Liver (tissue), 9 donors: Measurements from ENCODE around the gene TEDC2. TPM values are rescaled to one million over a fixed set of nuclear protein-coding genes. Genes with fewer than 3 reads are reported as not detected.

ENCODE experiments used
- DNase-seq: peaks from one replicate; pipeline ENCODE4 v3.0.0-alpha.2; 2017; ENCODE audit warnings: low spot score
- H3K27ac ChIP-seq, 2 donors: one replicate each; pipeline ENCODE4 v1.7.0; 2013; ENCODE audit warnings: inconsistent platforms in 2 of 2, low read length in 2 of 2, control low read depth in 1 of 2, low read depth in 1 of 2, mild to moderate bottlenecking in 1 of 2
- H3K27me3 ChIP-seq, 4 donors: one replicate each; pipeline versions ENCODE4 v1.6.1 to v1.7.0; 2013; ENCODE audit warnings: low read length in 3 of 4, inconsistent platforms in 1 of 4, mild to moderate bottlenecking in 1 of 4, moderate library complexity in 1 of 4; ENCODE audit not compliant: control insufficient read depth in 4 of 4, insufficient read depth in 4 of 4
- H3K36me3 ChIP-seq, 4 donors: one replicate each; pipeline versions ENCODE4 v1.6.1 to v1.7.0; 2013; ENCODE audit warnings: low read length in 3 of 4, mild to moderate bottlenecking in 3 of 4, low read depth in 1 of 4, moderate library complexity in 1 of 4; ENCODE audit not compliant: control insufficient read depth in 4 of 4, insufficient read depth in 3 of 4
- H3K4me1 ChIP-seq, 4 donors: one replicate each; pipeline versions ENCODE4 v1.6.1 to v1.7.0; 2013; ENCODE audit warnings: low read length in 3 of 4, mild to moderate bottlenecking in 3 of 4, moderate library complexity in 1 of 4; ENCODE audit not compliant: control insufficient read depth in 4 of 4, insufficient read depth in 4 of 4
- H3K4me3 ChIP-seq, 3 donors: one replicate each; pipeline versions ENCODE4 v1.6.1 to v1.7.0; 2013; ENCODE audit warnings: low read length in 3 of 3, control low read depth in 1 of 3, low read depth in 1 of 3, mild to moderate bottlenecking in 1 of 3
- H3K9ac ChIP-seq, 2 donors: one replicate each; pipeline ENCODE4 v1.7.0; 2013; ENCODE audit warnings: low read length in 2 of 2, mild to moderate bottlenecking in 2 of 2, moderate library complexity in 2 of 2, control low read depth in 1 of 2, low read depth in 1 of 2
- H3K9me3 ChIP-seq, 4 donors: one replicate each; pipeline versions ENCODE4 v1.6.1 to v1.7.0; 2013; ENCODE audit warnings: low read length in 3 of 4; ENCODE audit not compliant: control insufficient read depth in 4 of 4
- FOXA1 ChIP-seq: IDR thresholded peaks from 2 replicates; pipeline ENCODE4 v1.6.1; 2016; ENCODE audit warnings: antibody characterized with exemption
- FOXA2 ChIP-seq: IDR thresholded peaks from 2 replicates; pipeline ENCODE4 v1.6.1; 2016; ENCODE audit warnings: antibody characterized with exemption
- GABPA ChIP-seq, 2 donors: IDR thresholded peaks in 1 of 2; conservative IDR thresholded peaks in 1 of 2; 2 replicates each; pipeline ENCODE4 v1.6.1; 2016; ENCODE audit warnings: antibody characterized with exemption in 2 of 2, mild to moderate bottlenecking in 1 of 2, moderate library complexity in 1 of 2
- HNF4G ChIP-seq: IDR thresholded peaks from 2 replicates; pipeline ENCODE4 v1.6.1; 2016; ENCODE audit warnings: antibody characterized with exemption
- JUND ChIP-seq, 2 donors: IDR thresholded peaks; 2 replicates each; pipeline ENCODE4 v1.6.1; 2016; ENCODE audit warnings: antibody characterized with exemption in 2 of 2
- NR2F2 ChIP-seq: IDR thresholded peaks from 2 replicates; pipeline ENCODE4 v1.6.1; 2016; ENCODE audit warnings: antibody characterized with exemption
- RAD21 ChIP-seq, 2 donors: IDR thresholded peaks; 2 replicates each; pipeline ENCODE4 v1.6.1; 2016; ENCODE audit warnings: antibody characterized with exemption in 2 of 2, mild to moderate bottlenecking in 2 of 2
- SP1 ChIP-seq: IDR thresholded peaks from 2 replicates; pipeline ENCODE4 v1.6.1; 2018; ENCODE audit warnings: antibody characterized with exemption, mild to moderate bottlenecking
- TAF1 ChIP-seq: conservative IDR thresholded peaks from 2 replicates; pipeline ENCODE4 v1.6.1; 2016; ENCODE audit warnings: antibody characterized with exemption, mild to moderate bottlenecking
- YY1 ChIP-seq: IDR thresholded peaks from 2 replicates; pipeline ENCODE4 v1.6.1; 2016; ENCODE audit warnings: antibody characterized with exemption, mild to moderate bottlenecking
- WGBS: extraction: QIAGEN DNeasy Blood & Tissue Kit; methylation state at CpG from one replicate; pipeline ENCODE4 v1.1.7; 2013; 5-methylcytosine and 5-hydroxymethylcytosine counted together
- polyA plus RNA-seq, 2 donors: library from polyadenylated mRNA; stranded (reverse) in 1 of 2; unstranded in 1 of 2; fragments of 200-250 nt in 1 of 2; fragments of >200 nt in 1 of 2; fragmentation: Nextera tagmentation in 1 of 2; extraction: Ambion mirVana in 1 of 2; gene quantifications; one replicate each; pipeline versions ENCODE4 v1.2.1 to v1.2.3, GENCODE V29; 2013 to 2015
- total RNA-seq, 2 donors: library from RNA; depleted of rRNA; stranded (reverse); fragments of >200 nt; gene quantifications; one replicate each; pipeline ENCODE4 v1.2.3, GENCODE V29; 2014
- TF ChIP-seq, protein P1 (sequence below): IDR thresholded peaks from 2 replicates; pipeline ENCODE4 v1.6.1; 2016; ENCODE audit warnings: antibody characterized with exemption, mild to moderate bottlenecking
- TF ChIP-seq, protein P2 (sequence below): IDR thresholded peaks from 2 replicates; pipeline ENCODE4 v1.6.1; 2016; ENCODE audit warnings: antibody characterized with exemption
- TF ChIP-seq, protein P3 (sequence below): fragments of 150-350 bp; IDR thresholded peaks from 2 replicates; pipeline ENCODE4 v1.5.1; 2017; ENCODE audit warnings: improper control_type of control experiment, low read depth, low read length; ENCODE audit not compliant: missing input control
- donor health status: healthy.
- donor health status: healthy.
- donor health status: healthy.
- donor health status: healthy.
- donor health status: healthy.

Gene TEDC2
- total and polyA plus RNA-seq, 4 donors = 0.71 to 6.7 (median 1.1) TPM

DNA sequence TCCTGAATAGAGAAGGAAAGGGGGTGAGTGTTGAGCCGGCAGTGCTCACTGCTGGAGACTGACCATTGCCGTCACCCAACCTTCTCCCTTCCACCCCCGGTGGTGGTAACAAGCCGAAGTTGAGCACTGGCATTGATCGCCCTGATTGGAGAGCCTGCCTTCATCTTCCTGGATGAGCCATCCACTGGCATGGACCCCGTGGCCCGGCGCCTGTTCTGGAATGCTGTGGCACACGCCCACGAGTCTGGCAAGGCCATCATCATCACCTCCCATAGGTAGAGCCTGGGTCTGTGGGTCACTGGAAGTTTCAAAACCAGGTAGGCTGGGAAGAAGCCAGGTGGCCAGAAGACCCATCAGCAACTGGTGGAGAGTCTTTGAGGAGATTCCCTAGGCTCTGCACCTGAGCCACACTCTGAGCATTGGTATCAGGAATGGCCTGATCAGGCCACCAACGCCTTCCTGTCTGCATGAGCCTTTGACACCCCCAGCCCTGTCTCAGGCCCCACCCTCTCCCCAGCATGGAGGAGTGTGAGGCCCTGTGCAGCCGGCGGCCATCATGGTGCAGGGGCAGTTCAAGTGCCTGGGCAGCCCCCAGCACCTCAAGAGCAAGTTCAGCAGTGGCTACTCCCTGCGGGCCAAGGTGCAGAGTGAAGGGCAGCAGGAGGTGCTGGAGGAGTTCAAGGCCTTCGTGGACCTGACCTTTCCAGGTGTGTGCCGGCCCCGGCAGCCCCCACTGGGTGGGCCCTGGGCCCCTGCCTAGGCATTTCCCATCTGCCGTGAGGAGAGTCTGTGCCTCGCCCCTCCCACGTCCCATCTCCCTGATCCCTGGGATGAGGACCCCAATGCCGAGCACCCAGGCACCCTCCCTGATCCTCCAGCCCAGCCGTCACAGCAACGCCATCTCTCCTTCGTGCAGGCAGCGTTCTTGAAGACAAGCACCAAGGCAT, 35.6 kb upstream of the TEDC2 start:
- WGBS = 95% methylated on average over 25 of the region's 25 CpGs
- DNase-seq = no peak
- peaks cover 0 to 7% (median 4%) of the 10 kb centered on the region in 4 donors for H3K4me1 ChIP-seq
- H3K36me3 ChIP-seq = no peaks in the 10 kb centered on the region
- no peak overlapping the region for H3K9ac ChIP-seq
- no peaks in the 10 kb centered on the region for H3K27me3 ChIP-seq
- no peak for TF ChIP-seq TAF1
- no peak for TF ChIP-seq FOXA1
- no peak for TF ChIP-seq RAD21 (IDR thresholded peaks at IDR 0.05)
- TF ChIP-seq NR2F2 = no peak
- TF ChIP-seq, protein P1, sequence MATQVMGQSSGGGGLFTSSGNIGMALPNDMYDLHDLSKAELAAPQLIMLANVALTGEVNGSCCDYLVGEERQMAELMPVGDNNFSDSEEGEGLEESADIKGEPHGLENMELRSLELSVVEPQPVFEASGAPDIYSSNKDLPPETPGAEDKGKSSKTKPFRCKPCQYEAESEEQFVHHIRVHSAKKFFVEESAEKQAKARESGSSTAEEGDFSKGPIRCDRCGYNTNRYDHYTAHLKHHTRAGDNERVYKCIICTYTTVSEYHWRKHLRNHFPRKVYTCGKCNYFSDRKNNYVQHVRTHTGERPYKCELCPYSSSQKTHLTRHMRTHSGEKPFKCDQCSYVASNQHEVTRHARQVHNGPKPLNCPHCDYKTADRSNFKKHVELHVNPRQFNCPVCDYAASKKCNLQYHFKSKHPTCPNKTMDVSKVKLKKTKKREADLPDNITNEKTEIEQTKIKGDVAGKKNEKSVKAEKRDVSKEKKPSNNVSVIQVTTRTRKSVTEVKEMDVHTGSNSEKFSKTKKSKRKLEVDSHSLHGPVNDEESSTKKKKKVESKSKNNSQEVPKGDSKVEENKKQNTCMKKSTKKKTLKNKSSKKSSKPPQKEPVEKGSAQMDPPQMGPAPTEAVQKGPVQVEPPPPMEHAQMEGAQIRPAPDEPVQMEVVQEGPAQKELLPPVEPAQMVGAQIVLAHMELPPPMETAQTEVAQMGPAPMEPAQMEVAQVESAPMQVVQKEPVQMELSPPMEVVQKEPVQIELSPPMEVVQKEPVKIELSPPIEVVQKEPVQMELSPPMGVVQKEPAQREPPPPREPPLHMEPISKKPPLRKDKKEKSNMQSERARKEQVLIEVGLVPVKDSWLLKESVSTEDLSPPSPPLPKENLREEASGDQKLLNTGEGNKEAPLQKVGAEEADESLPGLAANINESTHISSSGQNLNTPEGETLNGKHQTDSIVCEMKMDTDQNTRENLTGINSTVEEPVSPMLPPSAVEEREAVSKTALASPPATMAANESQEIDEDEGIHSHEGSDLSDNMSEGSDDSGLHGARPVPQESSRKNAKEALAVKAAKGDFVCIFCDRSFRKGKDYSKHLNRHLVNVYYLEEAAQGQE = no peak
- TF ChIP-seq, protein P2, sequence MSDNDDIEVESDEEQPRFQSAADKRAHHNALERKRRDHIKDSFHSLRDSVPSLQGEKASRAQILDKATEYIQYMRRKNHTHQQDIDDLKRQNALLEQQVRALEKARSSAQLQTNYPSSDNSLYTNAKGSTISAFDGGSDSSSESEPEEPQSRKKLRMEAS = no peak
- TF ChIP-seq, protein P3, sequence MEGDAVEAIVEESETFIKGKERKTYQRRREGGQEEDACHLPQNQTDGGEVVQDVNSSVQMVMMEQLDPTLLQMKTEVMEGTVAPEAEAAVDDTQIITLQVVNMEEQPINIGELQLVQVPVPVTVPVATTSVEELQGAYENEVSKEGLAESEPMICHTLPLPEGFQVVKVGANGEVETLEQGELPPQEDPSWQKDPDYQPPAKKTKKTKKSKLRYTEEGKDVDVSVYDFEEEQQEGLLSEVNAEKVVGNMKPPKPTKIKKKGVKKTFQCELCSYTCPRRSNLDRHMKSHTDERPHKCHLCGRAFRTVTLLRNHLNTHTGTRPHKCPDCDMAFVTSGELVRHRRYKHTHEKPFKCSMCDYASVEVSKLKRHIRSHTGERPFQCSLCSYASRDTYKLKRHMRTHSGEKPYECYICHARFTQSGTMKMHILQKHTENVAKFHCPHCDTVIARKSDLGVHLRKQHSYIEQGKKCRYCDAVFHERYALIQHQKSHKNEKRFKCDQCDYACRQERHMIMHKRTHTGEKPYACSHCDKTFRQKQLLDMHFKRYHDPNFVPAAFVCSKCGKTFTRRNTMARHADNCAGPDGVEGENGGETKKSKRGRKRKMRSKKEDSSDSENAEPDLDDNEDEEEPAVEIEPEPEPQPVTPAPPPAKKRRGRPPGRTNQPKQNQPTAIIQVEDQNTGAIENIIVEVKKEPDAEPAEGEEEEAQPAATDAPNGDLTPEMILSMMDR = no peak
- no peak for TF ChIP-seq GABPA (IDR thresholded peaks at IDR 0.05 in 1 of 2, conservative IDR thresholded peaks at IDR 0.05 in 1 of 2)
- no peak for TF ChIP-seq FOXA2
- TF ChIP-seq HNF4G = no peak
- no peak for TF ChIP-seq SP1
- no peak overlapping the region for H3K4me3 ChIP-seq
- H3K27ac ChIP-seq = no peak overlapping the region
- H3K9me3 ChIP-seq = no peaks in the 10 kb centered on the region

DNA sequence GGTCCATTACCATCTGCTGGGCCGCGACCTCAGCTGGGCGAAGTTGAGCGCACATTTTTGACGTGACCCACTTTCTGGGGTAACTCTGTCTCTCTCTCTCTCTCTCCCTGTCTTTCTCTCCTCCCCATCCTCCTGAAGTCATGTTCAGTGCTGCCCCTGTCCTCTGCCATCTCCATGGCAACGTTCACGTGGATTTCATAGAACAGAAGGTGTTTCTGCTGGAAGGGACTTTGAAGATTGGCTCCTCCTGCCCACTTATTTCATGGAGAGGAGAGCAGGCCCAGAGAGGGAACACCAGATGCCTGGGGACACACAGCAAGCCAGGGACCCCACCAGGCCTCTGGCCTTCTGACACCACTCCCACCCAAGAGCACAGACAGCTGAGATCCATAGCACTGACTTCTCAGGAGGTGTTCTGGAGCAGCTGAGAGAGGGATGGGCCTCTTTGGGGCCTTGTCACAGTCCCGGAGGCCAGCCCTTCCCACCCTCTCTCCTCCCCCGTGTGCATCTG, 34.8 kb upstream of the TEDC2 start:
- DNase-seq = no peak
- H3K27ac ChIP-seq = no peak overlapping the region
- no peak overlapping the region for H3K9ac ChIP-seq
- H3K27me3 ChIP-seq = no peaks in the 10 kb centered on the region
- H3K4me1 ChIP-seq = peaks cover 3 to 12% (median 7%) of the 10 kb centered on the region in 4 donors
- 93% methylated on average over 9 of the region's 9 CpGs for WGBS
- H3K36me3 ChIP-seq = no peaks in the 10 kb centered on the region
- H3K4me3 ChIP-seq = no peak overlapping the region
- TF ChIP-seq JUND (IDR thresholded peaks at IDR 0.05) (no peak), NR2F2 (no peak), YY1 (no peak)
- H3K9me3 ChIP-seq = no peaks in the 10 kb centered on the region
